Jurkat, Clone E6-1 (cell line): Measurements from ENCODE around the gene IER3.
"Not testable (repeated sequence)": the region's sequence is repeated elsewhere in the genome, so short reads cannot be mapped to it uniquely, and the experiment has no call there.

Experiments used
- DNase-seq: peaks from one replicate; pipeline ENCODE4 v3.0.0-alpha.2; 2011; ENCODE audit warnings: low read depth, low spot score
- H3K4me3 ChIP-seq: 2 replicates; pipeline ENCODE4 v1.5.1; 2011; ENCODE audit warnings: mild to moderate bottlenecking, low read length, control low read depth, moderate library complexity

Gene IER3

GRCh38 chr6:30769853-30770524 is 25.6 kb upstream of the IER3 start:
- H3K4me3 ChIP-seq, result no peak overlapping the region
- DNase-seq, result no peak

GRCh38 chr6:30769088-30769852 is 24.9 kb upstream of the IER3 start:
- DNase-seq, result peak; percentile 83
- peak overlapping the region; percentile 23 for H3K4me3 ChIP-seq

- no peak for DNase-seq
- H3K4me3 ChIP-seq, result peak overlapping the region; percentile 23
Measured at GRCh38 chr6:30768634-30769087, 24.3 kb upstream of the IER3 start.

GRCh38 chr6:30767944-30768301 is 23.6 kb upstream of the IER3 start:
- DNase-seq, result no peak
- no peak overlapping the region for H3K4me3 ChIP-seq

- peak; percentile 51 for DNase-seq
- H3K4me3 ChIP-seq, result no peak overlapping the region
Measured at GRCh38 chr6:30767158-30767943, 23.0 kb upstream of the IER3 start.

GRCh38 chr6:30766461-30767157 is 22.3 kb upstream of the IER3 start:
- no peak for DNase-seq
- no peak overlapping the region for H3K4me3 ChIP-seq

- not testable (repeated sequence) for DNase-seq, H3K4me3 ChIP-seq
Measured at GRCh38 chr6:30765495-30765894, 21.1 kb upstream of the IER3 start.

GRCh38 chr6:30764490-30765043 is 20.2 kb upstream of the IER3 start:
- not testable (repeated sequence) for H3K4me3 ChIP-seq, DNase-seq

GRCh38 chr6:30763618-30764489 is 19.5 kb upstream of the IER3 start:
- no peak for DNase-seq
- no peak overlapping the region for H3K4me3 ChIP-seq

GRCh38 chr6:30763155-30763617 is 18.8 kb upstream of the IER3 start:
- H3K4me3 ChIP-seq, result no peak overlapping the region
- no peak for DNase-seq

- H3K4me3 ChIP-seq, result no peak overlapping the region
- DNase-seq, result no peak
Measured at GRCh38 chr6:30761791-30762429, 17.6 kb upstream of the IER3 start.

GRCh38 chr6:30760549-30760948 is 16.2 kb upstream of the IER3 start:
- H3K4me3 ChIP-seq, result no peak overlapping the region
- DNase-seq, result no peak

- DNase-seq, result no peak
- H3K4me3 ChIP-seq, result no peak overlapping the region
Measured at GRCh38 chr6:30759575-30760239, 15.4 kb upstream of the IER3 start.

- no peak for DNase-seq
- no peak overlapping the region for H3K4me3 ChIP-seq
Measured at GRCh38 chr6:30757261-30757904, 13.0 kb upstream of the IER3 start.

GRCh38 chr6:30756405-30757003 is 12.2 kb upstream of the IER3 start:
- H3K4me3 ChIP-seq, DNase-seq: not testable (repeated sequence)

GRCh38 chr6:30754631-30755030 is 10.3 kb upstream of the IER3 start:
- DNase-seq, result no peak
- no peak overlapping the region for H3K4me3 ChIP-seq
